ENCODE results near the gene RIBC1. TPM values are rescaled to one million over a fixed set of nuclear protein-coding genes. Genes with fewer than 3 reads are reported as not detected.
A peak's percentile ranks its signal among the peaks of the same experiment; 100 is the strongest.

The RIBC1 gene
- total and polyA plus RNA-seq, 11 donors, result 0.28 to 1.7 (median 0.61) TPM

- no peak for TF ChIP-seq POLR2A (IDR thresholded peaks at IDR 0.05)
- no peak for TF ChIP-seq CTCF (IDR thresholded peaks at IDR 0.05)
- Histone ChIP-seq H3K27ac (peak overlapping the region in 2 of 12 donors; percentile 20 to 40), H3K4me3 (peak overlapping the region in 5 of 12 donors; percentile 33 to 57 (median 45)), H3K9me3 (no peaks in the 10 kb centered on the region), H3K36me3 (no peaks in the 10 kb centered on the region), H3K27me3 (peaks cover 0 to 32% (median 0%) of the 10 kb centered on the region in 9 donors), H3K4me1 (peaks cover 0 to 27% (median 4%) of the 10 kb centered on the region in 12 donors)
- DNase-seq (no peak), ATAC-seq (no peak)
- intact Hi-C loops (cut with DNase I), result loop anchor here in 2 of 10 donors (5.0 kb wide), 1 partner anchor 125 kb away; no protein-coding TSS in a partner anchor
- 48 to 64% (median 60%) methylated on average over 1 of the region's 1 CpG for WGBS, 4 donors
Measured at GRCh38 chrX:53442322-53442631, 19.6 kb downstream of the RIBC1 start.

- no peaks in the 10 kb centered on the region for H3K9me3 ChIP-seq
- H3K4me1 ChIP-seq, result peaks cover 0 to 16% (median under 1%) of the 10 kb centered on the region in 12 donors
- H3K36me3 ChIP-seq, result no peaks in the 10 kb centered on the region
- DNase-seq, result peak in 3 of 5 donors; percentile 37 to 63 (median 43)
- TF ChIP-seq CTCF (IDR thresholded peaks at IDR 0.05), result peak in 10 of 12 donors; percentile 10 to 58 (median 42)
- TF ChIP-seq POLR2A (IDR thresholded peaks at IDR 0.05), result no peak
- 7 to 22% (median 13%) methylated on average over 6 of the region's 6 CpGs for WGBS, 4 donors
- no peak overlapping the region for H3K27ac ChIP-seq
- peaks cover 0 to 37% (median 0%) of the 10 kb centered on the region in 9 donors for H3K27me3 ChIP-seq
- intact Hi-C loops (cut with DNase I), result no loop called here
- no peak overlapping the region for H3K4me3 ChIP-seq
- ATAC-seq, result no peak
Measured at GRCh38 chrX:53445977-53446376, 23.3 kb downstream of the RIBC1 start.

- DNase-seq, result no peak
- TF ChIP-seq CTCF (IDR thresholded peaks at IDR 0.05) (no peak), POLR2A (IDR thresholded peaks at IDR 0.05) (no peak)
- intact Hi-C loops (cut with DNase I), result no loop called here
- H3K36me3 ChIP-seq, result no peaks in the 10 kb centered on the region
- WGBS, 4 donors, result 79 to 94% (median 89%) methylated on average over 2 of the region's 2 CpGs
- H3K4me3 ChIP-seq, result no peak overlapping the region
- no peak overlapping the region for H3K27ac ChIP-seq
- no peak for ATAC-seq
- peaks cover 0 to 31% (median 0%) of the 10 kb centered on the region in 9 donors for H3K27me3 ChIP-seq
- peaks cover 0 to 1% (median 0%) of the 10 kb centered on the region in 12 donors for H3K4me1 ChIP-seq
- H3K9me3 ChIP-seq, result no peaks in the 10 kb centered on the region
Measured at GRCh38 chrX:53447441-53447840, 24.8 kb downstream of the RIBC1 start.

- Histone ChIP-seq H3K9me3 (no peaks in the 10 kb centered on the region), H3K27me3 (peaks cover 0 to 37% (median 0%) of the 10 kb centered on the region in 9 donors), H3K4me1 (no peaks in the 10 kb centered on the region), H3K36me3 (no peaks in the 10 kb centered on the region), H3K4me3 (no peak overlapping the region), H3K27ac (no peak overlapping the region)
- no peak for DNase-seq
- TF ChIP-seq CTCF (IDR thresholded peaks at IDR 0.05) (no peak), POLR2A (IDR thresholded peaks at IDR 0.05) (no peak)
- intact Hi-C loops (cut with DNase I), result no loop called here
- ATAC-seq, result no peak
- 78 to 94% (median 85%) methylated on average over 3 of the region's 3 CpGs for WGBS, 4 donors
Measured at GRCh38 chrX:53449632-53450031, 27.0 kb downstream of the RIBC1 start.

All from heart left ventricle (tissue), 16 donors.